Left renal pelvis (tissue), 4 donors: ENCODE measurements around the gene RABGGTA. TPM values are rescaled to one million over a fixed set of nuclear protein-coding genes. Genes with fewer than 3 reads are reported as not detected.
A peak's percentile ranks its signal among the peaks of the same experiment; 100 is the strongest.

Experiments used
- DNase-seq, 4 donors: peaks; one replicate each; pipeline ENCODE4 v3.0.0-alpha.2; 2013; ENCODE audit warnings: low read depth in 4 of 4, low spot score in 3 of 4
- polyA plus RNA-seq, 4 donors: library from polyadenylated mRNA; unstranded; fragments of 120-200 nt; gene quantifications; one replicate each; pipeline ENCODE4 v1.2.1, GENCODE V29; 2013; ENCODE audit not compliant: insufficient read length in 4 of 4

RABGGTA gene
- 10 to 100 TPM; 19.4 to 28.6 (median 20.3) TPM for polyA plus RNA-seq

GRCh38 chr14:24271134-24271833, at the start of gene RABGGTA:
RABGGTA (minus strand) TSS chr14:24271597; CDS start chr14:24271115, 482 bp downstream.
- DNase-seq = peak; percentile 71 to 82 (median 76)

- no peak for DNase-seq
Observed at GRCh38 chr14:24317141-24317928, 45.9 kb upstream of the RABGGTA start.

GRCh38 chr14:24316597-24316950, 45.2 kb upstream of the RABGGTA start:
- no peak for DNase-seq

GRCh38 chr14:24315807-24316596, 44.6 kb upstream of the RABGGTA start:
- no peak for DNase-seq

DNA sequence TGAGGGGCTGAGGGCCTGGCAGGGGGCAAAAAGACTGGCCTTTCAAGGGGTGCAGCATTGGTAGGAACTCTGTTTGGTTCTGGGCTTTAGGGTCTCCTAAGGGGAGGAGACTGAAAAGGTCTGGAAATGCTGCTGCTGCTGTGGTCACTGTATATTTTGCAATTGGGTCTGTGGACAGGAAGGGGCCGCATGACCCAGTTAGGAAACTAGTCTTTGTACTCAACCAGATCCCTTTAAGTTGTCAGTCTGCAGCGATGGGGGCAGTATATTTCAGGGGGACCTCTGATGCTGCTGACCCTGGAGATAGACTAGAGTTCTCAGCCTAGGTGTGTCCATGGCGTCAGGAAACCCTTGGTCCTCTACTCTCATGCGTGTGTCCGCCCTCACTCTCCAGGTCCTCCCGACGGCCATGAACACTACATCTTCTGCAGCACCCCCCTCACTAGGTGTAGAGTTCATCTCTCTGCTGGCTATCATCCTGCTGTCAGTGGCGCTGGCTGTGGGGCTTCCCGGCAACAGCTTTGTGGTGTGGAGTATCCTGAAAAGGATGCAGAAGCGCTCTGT, 43.9 kb upstream of the RABGGTA start:
- DNase-seq = no peak

GRCh38 chr14:24314377-24315193, 43.2 kb upstream of the RABGGTA start:
- DNase-seq = no peak

DNA sequence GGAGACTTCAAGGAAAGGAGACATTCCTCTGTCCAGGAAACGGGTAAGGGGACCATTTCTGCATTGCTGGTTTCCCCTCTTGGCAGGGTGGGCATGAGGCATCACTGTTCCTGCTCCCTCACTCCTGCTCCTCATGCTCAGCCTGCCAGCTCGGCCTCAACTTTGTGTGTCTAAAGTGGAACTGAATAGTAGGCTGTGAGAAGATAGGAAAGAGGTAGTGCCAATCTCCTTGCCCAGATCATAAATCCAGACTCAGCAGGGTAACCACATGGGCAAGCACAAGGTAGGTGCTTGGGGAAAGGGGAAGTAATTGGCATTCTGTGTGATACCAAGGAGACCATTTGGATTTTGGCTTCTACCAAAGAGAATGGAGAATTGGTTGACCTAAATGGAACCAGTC, 42.5 kb upstream of the RABGGTA start:
- DNase-seq = no peak

DNA sequence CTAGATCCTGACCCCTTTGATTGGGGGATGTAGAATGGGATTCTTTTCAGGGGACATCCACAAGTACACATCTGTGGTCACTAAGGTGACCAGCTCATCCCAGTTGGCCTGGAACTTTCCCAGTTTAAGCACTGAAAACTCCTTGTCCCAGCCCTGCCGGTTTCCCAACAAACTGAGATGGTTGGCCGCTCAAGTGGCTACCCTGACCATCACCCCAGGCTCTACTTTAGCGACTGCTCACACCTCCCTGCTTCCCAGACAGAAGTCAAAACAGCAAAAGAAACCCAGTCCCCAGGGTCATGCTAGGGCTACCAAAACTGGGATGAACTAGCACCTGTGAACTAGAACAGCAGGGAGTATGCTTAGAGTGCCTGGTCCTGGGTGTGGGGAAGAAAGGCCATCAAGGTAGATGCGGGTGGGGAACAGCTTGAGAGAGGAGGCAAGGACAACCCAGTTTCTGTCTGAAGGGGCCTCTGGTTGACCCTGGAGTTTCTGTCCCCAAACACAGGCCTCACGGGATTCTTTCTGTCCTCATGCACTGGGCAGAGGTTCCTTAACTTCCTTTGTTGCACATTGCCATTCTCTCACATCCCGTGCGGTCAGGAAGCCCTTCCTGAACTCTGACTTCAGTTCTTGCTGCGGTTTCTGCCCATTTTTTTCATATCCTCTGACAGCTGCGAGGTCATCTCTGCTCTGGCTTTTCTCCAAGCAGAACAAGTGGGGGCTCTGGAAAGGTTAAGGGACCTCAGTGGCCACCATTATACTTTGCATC, 41.5 kb upstream of the RABGGTA start:
- no peak for DNase-seq

DNA sequence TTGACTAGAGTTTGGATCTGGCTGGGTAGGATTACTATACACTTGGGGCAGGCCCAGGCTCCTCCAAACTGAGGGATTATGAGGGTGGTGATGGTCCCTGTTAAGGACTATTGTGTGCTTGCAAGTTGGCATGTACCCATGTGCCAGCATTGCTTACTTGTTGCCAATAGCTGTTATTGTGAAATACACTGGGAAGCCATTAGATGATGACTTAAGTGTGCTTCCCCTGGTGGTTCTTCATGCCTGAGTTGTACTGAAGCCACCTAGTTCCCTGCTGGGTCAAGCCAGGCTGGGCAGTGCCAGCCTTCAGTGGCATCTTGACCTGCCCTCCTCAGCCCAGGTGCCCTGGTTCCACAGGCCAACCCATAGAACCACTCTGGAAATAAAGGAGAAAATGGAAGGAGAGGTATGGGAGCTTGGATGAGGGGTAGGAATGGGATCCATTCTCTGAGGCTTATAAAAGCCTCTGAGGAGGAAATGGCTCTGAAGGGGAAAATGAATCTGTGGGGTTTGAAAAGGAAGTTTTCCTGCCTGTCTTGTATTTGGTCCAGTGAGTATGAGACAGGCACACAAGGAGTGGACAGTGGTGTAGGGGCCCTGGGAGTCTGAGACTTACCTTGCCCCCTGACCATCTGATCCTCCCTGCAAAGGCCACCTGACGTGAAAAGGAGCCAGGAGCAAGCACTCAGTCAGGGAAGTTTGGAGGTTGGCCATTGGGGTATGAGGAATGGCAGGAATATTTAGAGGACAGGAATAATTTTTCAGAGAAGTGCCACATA, 40.6 kb upstream of the RABGGTA start:
- no peak for DNase-seq

- no peak for DNase-seq
Observed at GRCh38 chr14:24310646-24311604, 39.5 kb upstream of the RABGGTA start, which contains the start of gene LTB4R. LTB4R (plus strand) TSS chr14:24311502; CDS start chr14:24315652, 4,150 bp downstream.

DNA sequence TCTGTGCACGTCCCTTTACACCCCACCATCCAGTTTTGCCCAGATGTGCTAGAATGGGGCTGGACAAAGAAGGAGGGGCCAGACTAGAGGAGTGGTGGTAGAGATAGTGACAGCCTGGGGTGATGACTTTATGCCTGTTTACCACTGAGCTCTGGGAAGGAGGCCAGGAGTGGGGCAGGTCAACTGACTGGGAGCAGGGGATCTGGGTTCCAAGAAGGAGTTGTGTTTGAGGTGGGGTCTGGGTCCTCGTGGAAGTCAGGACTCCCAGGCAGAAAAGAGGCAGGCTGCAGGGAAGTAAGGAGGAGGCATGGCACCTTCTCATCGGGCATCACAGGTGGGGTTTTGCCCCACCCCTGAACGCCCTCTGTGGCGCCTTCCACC, 38.9 kb upstream of the RABGGTA start:
- no peak for DNase-seq

- no peak for DNase-seq
Observed at GRCh38 chr14:24309538-24310264, 38.3 kb upstream of the RABGGTA start, which contains the start of gene LTB4R2. LTB4R2 (plus strand) TSS chr14:24310140; CDS start chr14:24310665, 525 bp downstream.

DNA sequence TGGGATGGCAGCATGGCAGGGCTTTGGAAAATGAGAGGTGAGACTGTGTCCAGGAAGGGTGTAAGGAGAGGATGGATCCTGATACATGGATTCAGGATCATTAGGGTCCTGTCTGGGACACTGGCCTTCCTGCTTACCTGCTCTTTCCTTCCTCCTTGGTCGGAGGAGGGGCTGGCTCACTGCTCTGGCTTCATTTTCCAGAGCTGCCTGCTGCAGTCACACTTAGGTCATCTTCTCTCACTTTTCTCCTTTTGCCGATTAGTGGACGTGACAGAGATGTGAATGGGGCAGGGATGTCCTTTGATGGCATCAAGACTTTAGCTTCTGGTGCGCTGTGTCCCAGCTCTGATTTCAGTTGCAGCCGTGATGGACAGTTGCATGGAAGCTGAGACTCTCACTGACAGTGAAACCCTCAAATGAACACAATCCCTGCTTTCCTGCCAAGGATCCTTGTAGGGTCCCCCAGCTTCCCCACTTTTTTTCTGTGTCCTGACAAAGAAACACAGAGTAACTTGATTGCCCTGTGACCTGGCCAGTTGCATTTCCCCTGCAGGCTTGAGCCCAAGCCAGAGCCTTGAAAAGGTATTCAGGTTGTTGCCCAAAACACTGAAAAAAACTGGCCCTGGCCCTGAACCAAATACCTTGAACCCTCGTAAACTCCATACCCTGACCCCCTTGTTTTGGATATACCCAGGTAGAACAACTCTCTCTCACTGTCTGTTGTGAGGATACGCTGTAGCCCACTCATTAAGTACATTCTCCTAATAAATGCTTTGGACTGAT, 37.1 kb upstream of the RABGGTA start:
- no peak for DNase-seq

DNA sequence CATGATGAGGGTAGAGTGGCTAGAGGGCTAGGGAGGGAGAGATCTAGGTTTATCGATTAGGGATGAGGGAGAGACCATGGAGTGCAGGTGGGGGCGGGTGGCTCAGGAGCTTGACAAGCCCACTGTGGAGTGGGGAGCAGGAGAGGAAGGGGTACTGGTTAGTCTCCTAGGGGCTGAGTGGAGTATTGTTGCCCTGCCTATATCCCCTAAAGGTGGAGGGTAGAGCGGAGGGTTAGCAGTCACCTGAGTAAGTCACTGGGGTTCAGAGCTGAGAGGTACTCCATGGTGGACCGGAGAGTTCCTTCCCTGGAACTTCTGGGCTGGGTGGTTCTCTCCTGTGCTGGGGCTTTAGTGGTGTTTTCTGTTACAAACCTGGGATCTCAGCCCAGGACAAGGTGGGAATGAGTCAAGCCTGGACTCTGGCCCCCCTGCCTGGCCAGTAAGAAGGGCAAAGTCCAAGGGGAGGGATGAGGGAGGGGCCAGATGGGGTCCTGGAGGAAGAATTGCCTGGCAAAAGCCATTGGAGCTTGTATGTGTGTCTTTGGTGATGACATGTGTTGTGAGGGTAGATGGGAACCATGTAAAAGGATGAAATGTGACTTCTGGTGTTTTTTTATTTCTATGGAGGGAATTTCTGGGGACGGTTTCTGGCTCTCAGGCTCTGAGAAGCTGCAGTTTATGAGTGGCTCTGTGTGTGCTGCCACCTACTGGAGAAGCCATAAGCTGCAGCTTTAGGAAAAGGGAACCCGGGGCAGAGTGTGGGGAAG, 36.4 kb upstream of the RABGGTA start, which contains the start of gene CIDEB:
TSS of gene CIDEB (minus strand) at position 403 of the 767 bp plus-strand sequence. CDS start at position 284, 119 bp downstream.
- DNase-seq = no peak

- no peak for DNase-seq
Observed at GRCh38 chr14:24307156-24307574, 35.8 kb upstream of the RABGGTA start.
